ENCODE data around the gene SLC25A21.

The SLC25A21 gene

GRCh38 chr14:36649872-36650650 lies 522.3 kb downstream of the SLC25A21 start:
- DNase-seq (ENCODE audit: low read depth, low spot score): no peak

GRCh38 chr14:36647824-36648753 lies 524.3 kb downstream of the SLC25A21 start:
- DNase-seq (ENCODE audit: low read depth, low spot score): no peak

GRCh38 chr14:36647417-36647823 lies 525.0 kb downstream of the SLC25A21 start:
- no peak for DNase-seq (ENCODE audit: low read depth, low spot score)

GRCh38 chr14:36646664-36647416 lies 525.6 kb downstream of the SLC25A21 start:
- DNase-seq (ENCODE audit: low read depth, low spot score): no peak

GRCh38 chr14:36633580-36633979 lies 538.8 kb downstream of the SLC25A21 start:
- no peak for DNase-seq (ENCODE audit: low read depth, low spot score)

All from activated naive CD8-positive, alpha-beta T cell treated with anti-CD3 and anti-CD28 coated beads, Interleukin-2, amount 50 U/mL, for 16 hours (primary cell).